Neural cell (in vitro differentiated cells): ENCODE results near the gene PTK7. TPM values are rescaled to one million over a fixed set of nuclear protein-coding genes. Genes with fewer than 3 reads are reported as not detected.

Experiments
- H2AFZ ChIP-seq: fragments of 200-600, 300-800 bp; sonication (generic), shearing (Covaris generic); 2 replicates; pipeline ENCODE4 v1.6.0; 2014; ENCODE audit warnings: low read depth, mild to moderate bottlenecking, antibody characterized with exemption, low read length, moderate library complexity
- H3F3A ChIP-seq: fragments of 200-600 bp; shearing (Covaris generic); 2 replicates; pipeline ENCODE4 v1.6.1; 2016; ENCODE audit warnings: mild to moderate bottlenecking, moderate library complexity, mixed read lengths, antibody characterized with exemption, low read length; ENCODE audit not compliant: insufficient read depth, poor library complexity, severe bottlenecking
- H3K27ac ChIP-seq: fragments of 200-600, 300-800 bp; sonication (generic), shearing (Covaris generic); 2 replicates; pipeline ENCODE4 v1.5.1; 2014; ENCODE audit warnings: mild to moderate bottlenecking, low read length, moderate library complexity
- H3K27me3 ChIP-seq: fragments of 300-800, 200-600 bp; sonication (generic), shearing (Covaris generic); 2 replicates; pipeline ENCODE4 v1.6.0; 2014; ENCODE audit warnings: mild to moderate bottlenecking, low read depth, low read length, moderate library complexity; ENCODE audit not compliant: insufficient read depth
- H3K36me3 ChIP-seq: fragments of 300-800, 200-600 bp; sonication (generic), shearing (Covaris generic); 2 replicates; pipeline ENCODE4 v1.5.1; 2014; ENCODE audit warnings: mild to moderate bottlenecking, antibody characterized with exemption, low read length, moderate library complexity; ENCODE audit not compliant: insufficient read depth
- H3K4me2 ChIP-seq: fragments of 300-800, 200-600 bp; sonication (generic), shearing (Covaris generic); 2 replicates; pipeline ENCODE4 v1.6.0; 2014; ENCODE audit warnings: mild to moderate bottlenecking, low read length
- H3K4me3 ChIP-seq: fragments of 300-800, 200-600 bp; sonication (generic), shearing (Covaris generic); 2 replicates; pipeline ENCODE4 v1.5.1; 2014; ENCODE audit warnings: mild to moderate bottlenecking, low read length, moderate library complexity
- H3K79me2 ChIP-seq: fragments of 200-600 bp; shearing (Covaris generic); replicated peaks from 2 replicates; pipeline ENCODE4 v1.6.0; 2014; ENCODE audit warnings: mild to moderate bottlenecking, low read length, moderate library complexity; ENCODE audit not compliant: insufficient read depth
- H3K9ac ChIP-seq: fragments of 300-800, 200-600 bp; sonication (generic), shearing (Covaris generic); 2 replicates; pipeline ENCODE4 v1.6.1; 2016; ENCODE audit warnings: mild to moderate bottlenecking, low read length, mixed read lengths
- H3K9me2 ChIP-seq: fragments of 200-600 bp; shearing (Covaris generic); 2 replicates; pipeline ENCODE4 v1.6.1; 2016; ENCODE audit warnings: mild to moderate bottlenecking, low read length, mixed read lengths; ENCODE audit not compliant: insufficient read depth
- H3K9me3 ChIP-seq: fragments of 200-600, 300-800 bp; sonication (generic), shearing (Covaris generic); 2 replicates; pipeline ENCODE4 v1.6.1; 2016; ENCODE audit warnings: mild to moderate bottlenecking, mixed run types, low read length, moderate library complexity, mixed read lengths
- H4K20me1 ChIP-seq: fragments of 200-600 bp; shearing (Covaris generic); 2 replicates; pipeline ENCODE4 v1.6.1; 2016; ENCODE audit warnings: mild to moderate bottlenecking, mixed run types; ENCODE audit not compliant: insufficient read depth
- EP300 ChIP-seq: fragments of 450-650 bp; conservative IDR thresholded peaks from 2 replicates; pipeline ENCODE4 v1.6.1; 2014; ENCODE audit warnings: antibody characterized with exemption, mild to moderate bottlenecking, moderate library complexity; ENCODE audit not compliant: poor library complexity, severe bottlenecking
- EZH2 ChIP-seq: fragments of 200-600, 300-800 bp; shearing (Covaris generic), sonication (generic); IDR thresholded peaks from 2 replicates; pipeline ENCODE4 v1.6.1; 2014; ENCODE audit warnings: antibody characterized with exemption, low read length, borderline replicate concordance, mild to moderate bottlenecking; ENCODE audit not compliant: insufficient read depth, poor library complexity, severe bottlenecking
- MXI1 ChIP-seq: fragments of 450-650 bp; conservative IDR thresholded peaks from 2 replicates; pipeline ENCODE4 v1.6.1; 2014; ENCODE audit warnings: antibody characterized with exemption, mild to moderate bottlenecking; ENCODE audit not compliant: poor library complexity, severe bottlenecking
- POLR2AphosphoS5 ChIP-seq: IDR thresholded peaks from 2 replicates; pipeline ENCODE4 v1.6.1; 2012
- RAD21 ChIP-seq: fragments of 450-650 bp; conservative IDR thresholded peaks from 2 replicates; pipeline ENCODE4 v1.6.1; 2014; ENCODE audit warnings: antibody characterized with exemption, mild to moderate bottlenecking, moderate library complexity
- SMC3 ChIP-seq: fragments of 450-650 bp; conservative IDR thresholded peaks from 2 replicates; pipeline ENCODE4 v1.6.1; 2014; ENCODE audit warnings: antibody characterized with exemption, mild to moderate bottlenecking, moderate library complexity; ENCODE audit not compliant: poor library complexity
- TAF1 ChIP-seq: IDR thresholded peaks from 2 replicates; pipeline ENCODE4 v1.6.1; 2012; ENCODE audit warnings: low read depth
- polyA plus RNA-seq: library from polyadenylated mRNA; depleted of rRNA; stranded (reverse); fragments of >200 nt; gene quantifications from 2 replicates; pipeline ENCODE4 v1.2.3, GENCODE V29; 2014
- TF ChIP-seq, protein P1 (sequence below): IDR thresholded peaks from 2 replicates; pipeline ENCODE4 v1.6.1; 2012; ENCODE audit warnings: borderline replicate concordance
- TF ChIP-seq, protein P2 (sequence below): fragments of 450-650 bp; IDR thresholded peaks from 2 replicates; pipeline ENCODE4 v1.5.1; 2014; ENCODE audit warnings: antibody characterized with exemption, mild to moderate bottlenecking, moderate library complexity; ENCODE audit not compliant: poor library complexity, severe bottlenecking

PTK7 gene
- polyA plus RNA-seq, 1 donor from 2014 or later: 32.5 TPM

DNA sequence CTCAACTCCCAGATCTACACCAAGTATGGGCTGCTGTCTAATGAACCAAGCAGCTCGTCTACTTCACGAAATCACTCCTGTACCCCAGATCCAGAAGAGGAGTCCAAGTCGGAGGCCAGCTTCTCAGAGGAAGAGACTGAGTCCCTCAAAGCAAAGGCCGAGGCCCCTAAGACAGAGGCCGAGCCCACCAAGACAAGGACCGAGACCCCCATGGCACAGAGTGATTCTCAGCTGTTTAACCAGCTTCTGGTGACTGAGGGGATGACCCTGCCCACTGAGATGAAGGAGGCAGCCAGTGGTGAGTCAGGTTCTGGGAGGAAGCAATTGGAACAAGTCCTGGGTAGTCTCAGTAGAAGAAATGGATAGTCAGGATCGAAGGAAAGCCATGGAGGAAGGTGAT, 111.7 kb downstream of the PTK7 start:
- Histone ChIP-seq H3F3A (no peaks in the 10 kb centered on the region), H3K9me3 (no peaks in the 10 kb centered on the region), H3K9ac (no peak overlapping the region), H3K27me3 (no peaks in the 10 kb centered on the region), H3K27ac (no peak overlapping the region), H3K9me2 (no peaks in the 10 kb centered on the region), H4K20me1 (no peaks in the 10 kb centered on the region), H3K79me2 (no peaks in the 10 kb centered on the region), H3K4me2 (no peak overlapping the region), H3K36me3 (peaks cover 6% of the 10 kb centered on the region), H3K4me3 (no peak overlapping the region), H2AFZ (no peak overlapping the region)
- TF ChIP-seq EP300 (no peak), POLR2AphosphoS5 (no peak), EZH2 (no peak), SMC3 (no peak), TAF1 (no peak), MXI1 (no peak), RAD21 (no peak)
- TF ChIP-seq, protein P1, sequence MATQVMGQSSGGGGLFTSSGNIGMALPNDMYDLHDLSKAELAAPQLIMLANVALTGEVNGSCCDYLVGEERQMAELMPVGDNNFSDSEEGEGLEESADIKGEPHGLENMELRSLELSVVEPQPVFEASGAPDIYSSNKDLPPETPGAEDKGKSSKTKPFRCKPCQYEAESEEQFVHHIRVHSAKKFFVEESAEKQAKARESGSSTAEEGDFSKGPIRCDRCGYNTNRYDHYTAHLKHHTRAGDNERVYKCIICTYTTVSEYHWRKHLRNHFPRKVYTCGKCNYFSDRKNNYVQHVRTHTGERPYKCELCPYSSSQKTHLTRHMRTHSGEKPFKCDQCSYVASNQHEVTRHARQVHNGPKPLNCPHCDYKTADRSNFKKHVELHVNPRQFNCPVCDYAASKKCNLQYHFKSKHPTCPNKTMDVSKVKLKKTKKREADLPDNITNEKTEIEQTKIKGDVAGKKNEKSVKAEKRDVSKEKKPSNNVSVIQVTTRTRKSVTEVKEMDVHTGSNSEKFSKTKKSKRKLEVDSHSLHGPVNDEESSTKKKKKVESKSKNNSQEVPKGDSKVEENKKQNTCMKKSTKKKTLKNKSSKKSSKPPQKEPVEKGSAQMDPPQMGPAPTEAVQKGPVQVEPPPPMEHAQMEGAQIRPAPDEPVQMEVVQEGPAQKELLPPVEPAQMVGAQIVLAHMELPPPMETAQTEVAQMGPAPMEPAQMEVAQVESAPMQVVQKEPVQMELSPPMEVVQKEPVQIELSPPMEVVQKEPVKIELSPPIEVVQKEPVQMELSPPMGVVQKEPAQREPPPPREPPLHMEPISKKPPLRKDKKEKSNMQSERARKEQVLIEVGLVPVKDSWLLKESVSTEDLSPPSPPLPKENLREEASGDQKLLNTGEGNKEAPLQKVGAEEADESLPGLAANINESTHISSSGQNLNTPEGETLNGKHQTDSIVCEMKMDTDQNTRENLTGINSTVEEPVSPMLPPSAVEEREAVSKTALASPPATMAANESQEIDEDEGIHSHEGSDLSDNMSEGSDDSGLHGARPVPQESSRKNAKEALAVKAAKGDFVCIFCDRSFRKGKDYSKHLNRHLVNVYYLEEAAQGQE: no peak
- TF ChIP-seq, protein P2, sequence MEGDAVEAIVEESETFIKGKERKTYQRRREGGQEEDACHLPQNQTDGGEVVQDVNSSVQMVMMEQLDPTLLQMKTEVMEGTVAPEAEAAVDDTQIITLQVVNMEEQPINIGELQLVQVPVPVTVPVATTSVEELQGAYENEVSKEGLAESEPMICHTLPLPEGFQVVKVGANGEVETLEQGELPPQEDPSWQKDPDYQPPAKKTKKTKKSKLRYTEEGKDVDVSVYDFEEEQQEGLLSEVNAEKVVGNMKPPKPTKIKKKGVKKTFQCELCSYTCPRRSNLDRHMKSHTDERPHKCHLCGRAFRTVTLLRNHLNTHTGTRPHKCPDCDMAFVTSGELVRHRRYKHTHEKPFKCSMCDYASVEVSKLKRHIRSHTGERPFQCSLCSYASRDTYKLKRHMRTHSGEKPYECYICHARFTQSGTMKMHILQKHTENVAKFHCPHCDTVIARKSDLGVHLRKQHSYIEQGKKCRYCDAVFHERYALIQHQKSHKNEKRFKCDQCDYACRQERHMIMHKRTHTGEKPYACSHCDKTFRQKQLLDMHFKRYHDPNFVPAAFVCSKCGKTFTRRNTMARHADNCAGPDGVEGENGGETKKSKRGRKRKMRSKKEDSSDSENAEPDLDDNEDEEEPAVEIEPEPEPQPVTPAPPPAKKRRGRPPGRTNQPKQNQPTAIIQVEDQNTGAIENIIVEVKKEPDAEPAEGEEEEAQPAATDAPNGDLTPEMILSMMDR: no peak

DNA sequence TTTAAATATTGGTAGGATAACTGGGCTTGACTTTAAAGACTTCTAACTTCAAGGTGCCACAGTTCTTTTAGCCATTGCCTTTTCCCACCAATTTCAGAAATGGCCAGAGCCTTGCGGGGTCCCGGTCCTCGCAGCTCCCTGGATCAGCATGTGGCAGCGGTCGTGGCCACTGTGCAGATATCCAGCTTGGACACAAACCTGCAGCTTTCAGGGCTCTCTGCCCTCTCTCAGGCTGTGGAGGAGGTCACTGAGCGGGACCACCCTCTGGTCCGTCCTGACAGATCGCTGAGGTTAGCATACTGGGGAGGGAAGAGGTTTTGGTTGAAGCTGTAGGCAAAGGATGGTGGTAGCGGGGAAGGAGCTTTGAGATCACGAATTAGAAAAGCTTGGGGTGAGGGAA, 112.3 kb downstream of the PTK7 start:
- Histone ChIP-seq H3K27me3 (no peaks in the 10 kb centered on the region), H3K4me3 (no peak overlapping the region), H3F3A (no peaks in the 10 kb centered on the region), H3K9ac (no peak overlapping the region), H3K9me3 (no peaks in the 10 kb centered on the region), H3K79me2 (no peaks in the 10 kb centered on the region), H3K4me2 (no peak overlapping the region), H2AFZ (no peak overlapping the region), H3K27ac (no peak overlapping the region), H3K9me2 (no peaks in the 10 kb centered on the region), H4K20me1 (no peaks in the 10 kb centered on the region), H3K36me3 (peaks cover 6% of the 10 kb centered on the region)
- TF ChIP-seq EP300 (no peak), EZH2 (no peak), RAD21 (no peak), TAF1 (no peak), SMC3 (no peak), MXI1 (no peak), POLR2AphosphoS5 (no peak)
- TF ChIP-seq, protein P1: no peak
- TF ChIP-seq, protein P2: no peak
